Glutamatergic neuron (in vitro differentiated cells): ENCODE results near the gene TPSB2. TPM values are rescaled to one million over a fixed set of nuclear protein-coding genes. Genes with fewer than 3 reads are reported as not detected.

ENCODE experiments used
- DNase-seq: peaks from one replicate; pipeline ENCODE4 v3.0.0; 2022
- H3K27ac Mint-ChIP-seq: one replicate; pipeline ENCODE4 v1.8.0; 2020; ENCODE audit warnings: mild to moderate bottlenecking, mixed read lengths, inconsistent platforms; ENCODE audit not compliant: unreplicated experiment
- H3K27me3 Mint-ChIP-seq: one replicate; pipeline ENCODE4 v1.8.0; 2020; ENCODE audit warnings: mild to moderate bottlenecking, moderate library complexity, mixed read lengths, inconsistent platforms; ENCODE audit not compliant: unreplicated experiment
- H3K36me3 Mint-ChIP-seq: one replicate; pipeline ENCODE4 v1.8.0; 2020; ENCODE audit warnings: mild to moderate bottlenecking, mixed read lengths, inconsistent platforms; ENCODE audit not compliant: unreplicated experiment
- H3K4me1 Mint-ChIP-seq: one replicate; pipeline ENCODE4 v1.8.0; 2020; ENCODE audit warnings: mild to moderate bottlenecking, low read depth, mixed read lengths, inconsistent platforms; ENCODE audit not compliant: unreplicated experiment
- H3K4me3 Mint-ChIP-seq: one replicate; pipeline ENCODE4 v1.8.0; 2020; ENCODE audit warnings: mild to moderate bottlenecking, mixed read lengths, inconsistent platforms; ENCODE audit not compliant: unreplicated experiment
- H3K9me3 Mint-ChIP-seq: one replicate; pipeline ENCODE4 v1.8.0; 2020; ENCODE audit warnings: mild to moderate bottlenecking, moderate library complexity, mixed read lengths, inconsistent platforms; ENCODE audit not compliant: unreplicated experiment
- CTCF ChIP-seq: fragments of 200-600 bp; sonication (generic); IDR thresholded peaks from one replicate; pipeline ENCODE4 v1.5.0; 2021; ENCODE audit not compliant: partially characterized antibody, unreplicated experiment
- total RNA-seq: library from RNA; stranded (reverse); fragmentation: NEBNext Ultra II Directional; extraction: Animal tissue kit (Norgen Biotek cat#: 25700); gene quantifications from one replicate; pipeline ENCODE4 v1.2.1, GENCODE V29; 2021; ENCODE audit not compliant: unreplicated experiment

The TPSB2 gene
- total RNA-seq, 1 donor from 2014 or later = not detected

GRCh38 chr16:1180549-1181403, 49.2 kb downstream of the TPSB2 start:
- peaks cover 8% of the 10 kb centered on the region for H3K4me1 Mint-ChIP-seq
- no peak for TF ChIP-seq CTCF
- H3K27ac Mint-ChIP-seq = no peak overlapping the region
- DNase-seq = no peak
- no peaks in the 10 kb centered on the region for H3K36me3 Mint-ChIP-seq
- H3K27me3 Mint-ChIP-seq = peaks cover 5% of the 10 kb centered on the region
- H3K9me3 Mint-ChIP-seq = peaks cover 8% of the 10 kb centered on the region
- no peak overlapping the region for H3K4me3 Mint-ChIP-seq

Other genes starting within 250 kb of the TPSB2 start
- 7.0 TPM for gene SOX8, start 248.4 kb downstream of the TPSB2 start, total RNA-seq
- 1.3 TPM for gene SSTR5, start 157.4 kb downstream of the TPSB2 start, total RNA-seq
- not detected for gene C1QTNF8, start 133.9 kb downstream of the TPSB2 start, total RNA-seq
- gene CACNA1H, start 77.1 kb downstream of the TPSB2 start, total RNA-seq = 161 TPM
- not detected for gene TPSG1, start 4.9 kb downstream of the TPSB2 start, total RNA-seq
- not detected for gene TPSAB1, start 10.5 kb upstream of the TPSB2 start, total RNA-seq
- not detected for gene TPSD1, start 25.9 kb upstream of the TPSB2 start, total RNA-seq
- 256 TPM for gene UBE2I, start 79.5 kb upstream of the TPSB2 start, total RNA-seq
- 26.7 TPM for gene BAIAP3, start 103.5 kb upstream of the TPSB2 start, total RNA-seq
- gene TSR3, start 121.7 kb upstream of the TPSB2 start, total RNA-seq = 52.5 TPM
- gene GNPTG, start 121.7 kb upstream of the TPSB2 start, total RNA-seq = 50.5 TPM
- 30.7 TPM for gene UNKL, start 184.5 kb upstream of the TPSB2 start, total RNA-seq
- 10.4 TPM for gene UQCC4, start 190.6 kb upstream of the TPSB2 start, total RNA-seq
- gene PERCC1, start 200.9 kb upstream of the TPSB2 start, total RNA-seq = not detected
- 4.2 TPM for gene CCDC154, start 214.4 kb upstream of the TPSB2 start, total RNA-seq
- gene CLCN7, start 244.8 kb upstream of the TPSB2 start, total RNA-seq = 118 TPM